ENCODE results near the gene EIF2D.

- TF ChIP-seq CTCF (IDR thresholded peaks at IDR 0.05) = no peak
- no peak for TF ChIP-seq POLR2A (IDR thresholded peaks at IDR 0.05)
Measured at GRCh38 chr1:206559672-206559995, 52.6 kb downstream of the EIF2D start.
